Stimulated activated CD8-positive, alpha-beta memory T cell treated with anti-CD3 and anti-CD28 coated beads, Interleukin-7, amount 100 ng/mL, for 4 hours (primary cell): Measurements from ENCODE around the gene DUSP6.
"Not testable (repeated sequence)": the region's sequence is repeated elsewhere in the genome, so short reads cannot be mapped to it uniquely, and the experiment has no call there.

Source experiments
- DNase-seq, 2 donors: peaks; one replicate each; pipeline ENCODE4 v3.0.0-alpha.2; 2020; ENCODE audit warnings: low read depth in 2 of 2

Gene DUSP6

GRCh38 chr12:89351489-89352241, 636 bp downstream of the DUSP6 start:
- DNase-seq: peak in 1 of 2 donors; percentile 32

- peak in 1 of 2 donors; percentile 10 for DNase-seq
Measured at GRCh38 chr12:89350630-89351488, 1.4 kb downstream of the DUSP6 start.

GRCh38 chr12:89350260-89350629, 2.1 kb downstream of the DUSP6 start:
- no peak for DNase-seq

GRCh38 chr12:89349814-89350213, 2.5 kb downstream of the DUSP6 start:
- no peak for DNase-seq

GRCh38 chr12:89348894-89349699, 3.2 kb downstream of the DUSP6 start:
- no peak for DNase-seq

GRCh38 chr12:89347325-89347829, 4.9 kb downstream of the DUSP6 start:
- no peak for DNase-seq

- DNase-seq: no peak
Measured at GRCh38 chr12:89346741-89347324, 5.5 kb downstream of the DUSP6 start.

GRCh38 chr12:89345830-89346740, 6.2 kb downstream of the DUSP6 start:
- peak in 1 of 2 donors; percentile 27 for DNase-seq

GRCh38 chr12:89345376-89345775, 6.9 kb downstream of the DUSP6 start:
- no peak for DNase-seq

- no peak for DNase-seq
Measured at GRCh38 chr12:89344862-89345202, 7.5 kb downstream of the DUSP6 start.

- DNase-seq: no peak
Measured at GRCh38 chr12:89344043-89344861, 8.0 kb downstream of the DUSP6 start.

- no peak for DNase-seq
Measured at GRCh38 chr12:89343127-89343526, 9.2 kb downstream of the DUSP6 start.

GRCh38 chr12:89340861-89341260, 11.4 kb downstream of the DUSP6 start:
- DNase-seq: no peak

GRCh38 chr12:89339526-89339925, 12.8 kb downstream of the DUSP6 start:
- DNase-seq: no peak

- not testable (repeated sequence) for DNase-seq
Measured at GRCh38 chr12:89337136-89337535, 15.2 kb downstream of the DUSP6 start.

- no peak for DNase-seq
Measured at GRCh38 chr12:89335452-89336244, 16.7 kb downstream of the DUSP6 start.

- DNase-seq: no peak
Measured at GRCh38 chr12:89334548-89335169, 17.6 kb downstream of the DUSP6 start.

GRCh38 chr12:89333564-89334252, 18.6 kb downstream of the DUSP6 start:
- no peak for DNase-seq
